Erythroblast (primary cell): ENCODE data around the gene SH3GLB2.
"Not testable (repeated sequence)": the region's sequence is repeated elsewhere in the genome, so short reads cannot be mapped to it uniquely, and the experiment has no call there.

Experiments
- DNase-seq, 2 experiments: peaks; one replicate each; lab custom pipeline; 2025; lab: John Stamatoyannopoulos, UW
- GATA1 ChIP-seq: IDR thresholded peaks from 2 replicates; pipeline ENCODE4 v1.6.1; 2011; ENCODE audit warnings: low read depth, mild to moderate bottlenecking, control low read depth, low read length, moderate library complexity
- POLR2A ChIP-seq: IDR thresholded peaks from 2 replicates; pipeline ENCODE4 v1.6.1; 2011; ENCODE audit warnings: mild to moderate bottlenecking, low read length

SH3GLB2 gene

DNA sequence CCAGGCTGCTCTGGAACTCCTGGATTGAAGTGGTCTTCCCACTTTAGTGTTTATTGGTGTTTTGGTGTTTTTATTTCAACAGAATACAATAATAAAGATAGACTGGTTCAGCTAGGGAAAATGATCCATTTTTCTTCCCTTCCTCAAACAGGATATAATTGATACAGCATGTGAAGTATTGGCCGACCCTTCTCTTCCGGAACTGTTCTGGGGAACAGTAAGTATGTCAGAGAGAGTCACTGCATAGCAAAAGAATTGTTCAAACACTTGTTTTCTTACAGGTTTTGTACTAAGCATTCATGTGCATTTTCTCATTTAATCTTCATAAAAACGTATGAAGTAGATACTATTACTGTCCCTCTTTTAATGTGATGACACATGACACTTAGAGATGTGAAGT is 49.0 kb downstream of the SH3GLB2 start:
- DNase-seq: no peak
- TF ChIP-seq POLR2A (no peak), GATA1 (no peak)

DNA sequence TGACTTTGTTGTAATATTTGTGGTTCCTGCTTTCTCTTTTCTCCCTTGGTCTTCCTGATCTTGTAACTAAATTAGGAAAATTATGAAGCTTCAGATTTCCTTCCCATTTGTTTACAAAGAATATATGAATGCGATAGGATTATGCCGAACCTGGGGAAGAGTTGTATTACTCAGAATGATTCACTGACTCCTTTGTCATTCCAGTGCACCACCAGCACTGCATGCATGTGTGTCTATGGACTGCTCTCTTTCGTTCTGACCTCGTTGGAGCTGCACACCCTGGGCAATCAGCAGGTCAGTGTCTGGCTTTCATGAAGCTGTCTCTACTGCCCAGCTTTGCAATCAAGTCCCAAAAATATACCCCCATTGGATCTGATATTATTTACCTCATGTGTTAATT is 55.2 kb downstream of the SH3GLB2 start:
- no peak for DNase-seq
- no peak for TF ChIP-seq POLR2A
- TF ChIP-seq GATA1: no peak

DNA sequence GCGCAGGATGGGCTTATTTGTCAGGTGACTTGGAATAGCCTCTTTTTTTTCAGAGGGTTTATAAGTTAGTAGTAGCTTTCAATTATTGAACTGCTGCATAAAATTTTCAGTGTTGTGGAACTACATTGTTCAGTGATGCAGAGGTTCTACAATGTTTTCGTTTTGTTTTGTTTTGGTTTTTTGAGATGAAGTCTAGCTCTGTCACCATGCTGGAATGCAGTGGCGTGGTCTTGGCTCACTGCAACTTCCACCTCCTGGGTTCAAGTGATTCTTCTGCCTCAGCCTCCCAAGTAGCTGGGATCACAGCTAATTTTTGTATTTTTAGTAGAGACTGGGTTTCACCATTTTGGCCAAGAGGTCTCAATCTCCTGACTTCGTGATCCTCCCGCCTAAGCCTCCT is 58.6 kb downstream of the SH3GLB2 start:
- DNase-seq: no peak
- no peak for TF ChIP-seq POLR2A
- TF ChIP-seq GATA1: no peak

DNA sequence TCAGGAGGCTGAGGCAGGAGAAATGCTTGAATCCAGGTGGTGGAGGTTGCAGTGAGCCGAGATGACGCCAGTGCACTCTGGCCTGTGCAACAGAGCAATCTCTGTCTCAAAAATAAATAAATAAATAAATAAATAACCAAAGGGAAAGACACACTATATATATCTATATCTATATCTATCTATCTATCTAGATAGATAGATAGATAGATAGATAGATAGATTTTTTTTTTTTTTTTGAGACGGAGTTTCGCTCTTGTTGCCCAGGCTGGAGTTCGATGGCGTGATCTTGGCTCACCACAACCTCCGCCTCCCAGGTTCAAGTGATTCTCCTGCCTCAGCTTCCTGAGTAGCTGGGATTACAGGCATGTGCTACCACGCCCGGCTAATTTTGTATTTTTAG is 66.7 kb downstream of the SH3GLB2 start:
- not testable (repeated sequence) for DNase-seq
